GM21390 (cell line): ENCODE results near the gene SPTLC2.
A peak's percentile ranks its signal among the peaks of the same experiment; 100 is the strongest.
"Not testable (repeated sequence)": the region's sequence is repeated elsewhere in the genome, so short reads cannot be mapped to it uniquely, and the experiment has no call there.

Experiments used
- ATAC-seq: cut with Tn5 transposase; IDR thresholded peaks from one replicate; pipeline ENCODE4 v1.9.1; 2021; ENCODE audit not compliant: unreplicated experiment

Gene SPTLC2, protein sequence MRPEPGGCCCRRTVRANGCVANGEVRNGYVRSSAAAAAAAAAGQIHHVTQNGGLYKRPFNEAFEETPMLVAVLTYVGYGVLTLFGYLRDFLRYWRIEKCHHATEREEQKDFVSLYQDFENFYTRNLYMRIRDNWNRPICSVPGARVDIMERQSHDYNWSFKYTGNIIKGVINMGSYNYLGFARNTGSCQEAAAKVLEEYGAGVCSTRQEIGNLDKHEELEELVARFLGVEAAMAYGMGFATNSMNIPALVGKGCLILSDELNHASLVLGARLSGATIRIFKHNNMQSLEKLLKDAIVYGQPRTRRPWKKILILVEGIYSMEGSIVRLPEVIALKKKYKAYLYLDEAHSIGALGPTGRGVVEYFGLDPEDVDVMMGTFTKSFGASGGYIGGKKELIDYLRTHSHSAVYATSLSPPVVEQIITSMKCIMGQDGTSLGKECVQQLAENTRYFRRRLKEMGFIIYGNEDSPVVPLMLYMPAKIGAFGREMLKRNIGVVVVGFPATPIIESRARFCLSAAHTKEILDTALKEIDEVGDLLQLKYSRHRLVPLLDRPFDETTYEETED

DNA sequence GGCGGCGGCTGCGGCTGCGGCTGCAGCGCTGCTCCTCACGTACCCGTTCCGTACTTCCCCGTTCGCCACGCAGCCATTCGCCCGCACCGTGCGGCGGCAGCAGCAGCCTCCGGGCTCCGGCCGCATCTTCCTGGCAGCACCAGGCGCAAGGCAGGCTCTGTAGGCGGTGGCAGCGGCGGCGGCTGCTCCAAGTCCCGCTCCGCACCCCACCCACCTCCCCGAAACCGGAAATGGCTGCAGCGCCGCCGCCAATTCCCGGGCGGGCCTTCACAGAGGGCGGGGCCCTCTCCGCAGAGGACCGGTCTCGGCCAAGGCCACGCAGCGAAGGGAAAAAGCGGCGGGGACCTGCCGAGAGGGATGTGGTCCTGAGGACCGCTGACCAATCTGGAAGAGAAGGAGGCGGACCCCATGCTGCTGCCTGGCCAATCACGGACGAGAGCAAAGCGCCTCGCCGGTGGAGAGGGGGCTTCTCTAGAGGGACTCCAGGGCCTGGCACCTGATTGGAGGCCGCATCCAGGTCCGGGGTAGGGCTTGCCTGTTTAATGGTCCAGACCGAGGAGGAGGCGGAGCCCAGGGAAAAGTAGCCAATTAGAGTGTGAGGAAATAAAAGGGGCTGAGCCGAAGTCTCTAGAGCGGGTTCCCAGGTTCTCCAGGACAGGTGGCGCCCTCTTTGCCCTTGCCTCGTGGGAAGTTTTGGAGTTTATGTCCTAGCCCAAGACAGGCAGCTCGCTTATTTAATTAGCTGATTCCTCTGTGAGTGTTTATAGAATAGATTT, at the start of gene SPTLC2:
TSS of gene SPTLC2 (minus strand) at position 184 of the 776 bp plus-strand sequence. CDS start at position 126, 58 bp downstream.
- ATAC-seq, result peak; percentile 95

DNA sequence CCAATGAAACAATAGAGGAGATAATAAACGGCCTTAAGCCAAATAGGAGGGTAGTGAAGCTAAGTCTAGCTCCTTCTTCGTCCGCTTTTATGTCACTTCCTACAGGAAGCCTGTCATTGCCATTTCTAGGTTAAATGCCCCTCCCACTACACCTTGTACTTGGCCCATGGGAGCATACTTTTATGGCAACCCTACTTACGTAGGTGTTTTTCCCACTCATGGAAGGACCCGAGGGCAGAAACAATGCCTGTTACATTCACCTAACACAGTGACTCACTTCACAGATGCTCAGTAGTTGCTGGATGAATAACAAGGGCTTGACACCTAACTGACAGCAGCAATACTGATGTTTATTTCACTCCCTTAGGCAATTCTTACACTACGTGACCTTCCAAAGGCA, 46.9 kb upstream of the SPTLC2 start:
- no peak for ATAC-seq

DNA sequence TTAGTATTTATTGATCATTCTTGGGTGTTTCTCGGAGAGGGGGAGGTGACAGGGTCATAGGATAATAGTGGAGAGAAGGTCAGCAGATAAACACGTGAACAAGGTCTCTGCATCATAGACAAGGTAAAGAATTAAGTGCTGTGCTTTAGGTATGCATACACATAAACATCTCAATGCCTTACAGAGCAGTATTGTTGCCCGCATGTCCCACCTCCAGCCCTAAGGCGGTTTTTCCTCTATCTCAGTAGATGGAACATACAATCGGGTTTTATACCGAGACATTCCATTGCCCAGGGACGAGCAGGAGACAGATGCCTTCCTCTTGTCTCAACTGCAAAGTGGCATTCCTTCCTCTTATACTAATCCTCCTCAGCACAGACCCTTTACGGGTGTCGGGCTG, 45.1 kb upstream of the SPTLC2 start:
- ATAC-seq, result not testable (repeated sequence)

DNA sequence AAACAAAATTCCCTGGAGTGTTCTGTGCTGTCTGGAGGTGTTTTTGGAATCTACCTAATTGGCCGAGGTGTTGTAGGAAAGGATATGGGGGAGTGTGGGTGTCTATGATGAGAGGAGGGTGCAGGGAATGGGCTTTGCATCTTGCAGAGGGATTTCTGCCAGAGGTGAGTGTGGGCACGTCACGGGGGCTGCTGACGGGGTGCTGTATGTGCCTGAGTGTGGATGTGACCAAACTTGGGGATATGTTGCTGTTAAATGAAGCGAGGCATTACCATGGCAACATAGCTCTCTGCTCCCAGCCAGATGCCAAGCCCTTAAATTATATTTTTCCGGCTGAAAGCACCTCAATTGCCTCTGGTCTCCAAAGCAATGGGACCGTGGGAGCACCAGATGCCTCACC, 44.3 kb upstream of the SPTLC2 start:
- no peak for ATAC-seq

DNA sequence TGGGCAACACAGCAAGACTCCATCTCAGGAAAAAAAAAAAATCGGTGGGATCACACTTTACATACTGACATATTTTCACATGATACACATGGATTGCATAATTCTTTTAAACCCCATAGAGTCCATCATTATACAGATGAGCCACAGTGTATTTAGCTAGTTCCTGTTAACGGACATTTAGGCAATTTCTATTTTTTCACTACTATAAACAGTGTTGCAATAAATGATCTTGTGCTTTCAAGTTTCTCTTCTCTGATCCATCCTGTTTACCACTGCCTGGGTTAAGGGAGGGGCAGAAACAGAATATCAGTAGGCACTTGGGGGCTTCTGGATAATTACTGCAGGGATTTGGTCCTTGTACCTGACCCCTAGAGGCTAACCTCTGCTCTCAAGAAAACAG, 43.4 kb upstream of the SPTLC2 start:
- no peak for ATAC-seq

DNA sequence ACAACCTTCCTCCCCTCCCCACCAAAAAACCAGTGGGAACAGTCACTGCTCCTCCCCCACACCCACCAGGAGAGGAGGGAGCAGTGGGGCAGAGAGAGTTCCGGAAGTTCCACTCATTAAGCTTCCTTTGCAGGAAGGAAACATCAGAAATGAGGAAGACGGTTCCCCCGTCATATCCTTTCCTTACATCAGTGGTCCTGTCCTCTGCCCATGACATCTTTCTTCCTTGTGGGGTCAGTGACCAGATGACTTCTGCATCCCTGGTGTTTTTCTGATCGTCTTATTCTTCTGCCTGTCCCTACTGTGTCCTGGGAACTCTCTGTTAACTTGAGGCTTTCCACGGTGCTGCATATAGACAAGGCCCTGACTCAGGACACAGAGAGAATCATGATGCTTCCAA, 40.8 kb upstream of the SPTLC2 start:
- ATAC-seq, result no peak

DNA sequence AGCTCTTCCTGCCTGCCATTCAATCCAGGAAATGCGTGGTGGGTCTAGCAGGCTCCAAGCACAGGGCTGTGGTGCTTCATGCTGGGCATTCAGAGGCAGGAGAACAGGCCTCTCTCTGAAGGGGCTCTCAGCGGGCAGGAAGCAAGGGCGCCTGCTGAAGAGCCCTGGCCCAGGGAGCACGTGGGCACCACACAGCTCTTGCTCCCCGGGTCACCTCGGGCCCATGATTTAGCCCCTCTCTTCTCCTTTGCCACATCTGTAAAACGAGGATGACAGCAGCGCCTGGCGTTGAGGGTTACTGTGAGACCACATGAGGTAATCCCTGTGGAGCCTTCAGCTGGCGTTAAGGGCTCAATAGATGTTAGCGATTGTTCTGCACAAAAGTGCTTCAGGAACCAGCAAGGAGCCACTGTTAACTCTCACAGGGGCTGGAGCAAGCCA, 37.6 kb upstream of the SPTLC2 start:
- ATAC-seq, result no peak

DNA sequence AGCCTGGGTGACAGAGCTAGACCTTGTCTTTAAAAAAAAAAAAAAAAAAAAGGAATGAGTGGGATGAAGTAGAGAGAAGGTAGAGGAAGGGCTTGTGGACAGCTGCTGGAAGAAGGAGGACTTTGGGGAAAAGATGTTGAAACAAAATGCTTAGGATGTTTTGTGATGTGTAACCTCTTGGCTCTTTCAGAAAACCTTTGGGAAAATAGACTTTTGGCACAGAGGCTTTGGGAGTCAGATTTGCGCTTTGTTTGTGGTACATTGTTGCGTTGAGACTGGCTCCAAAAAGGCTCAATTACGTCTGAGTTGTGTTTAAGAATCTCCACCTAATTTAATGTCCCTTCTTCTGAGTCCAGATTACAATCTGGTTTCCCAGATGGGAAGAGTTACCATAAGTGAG, 32.9 kb upstream of the SPTLC2 start:
- ATAC-seq, result no peak

DNA sequence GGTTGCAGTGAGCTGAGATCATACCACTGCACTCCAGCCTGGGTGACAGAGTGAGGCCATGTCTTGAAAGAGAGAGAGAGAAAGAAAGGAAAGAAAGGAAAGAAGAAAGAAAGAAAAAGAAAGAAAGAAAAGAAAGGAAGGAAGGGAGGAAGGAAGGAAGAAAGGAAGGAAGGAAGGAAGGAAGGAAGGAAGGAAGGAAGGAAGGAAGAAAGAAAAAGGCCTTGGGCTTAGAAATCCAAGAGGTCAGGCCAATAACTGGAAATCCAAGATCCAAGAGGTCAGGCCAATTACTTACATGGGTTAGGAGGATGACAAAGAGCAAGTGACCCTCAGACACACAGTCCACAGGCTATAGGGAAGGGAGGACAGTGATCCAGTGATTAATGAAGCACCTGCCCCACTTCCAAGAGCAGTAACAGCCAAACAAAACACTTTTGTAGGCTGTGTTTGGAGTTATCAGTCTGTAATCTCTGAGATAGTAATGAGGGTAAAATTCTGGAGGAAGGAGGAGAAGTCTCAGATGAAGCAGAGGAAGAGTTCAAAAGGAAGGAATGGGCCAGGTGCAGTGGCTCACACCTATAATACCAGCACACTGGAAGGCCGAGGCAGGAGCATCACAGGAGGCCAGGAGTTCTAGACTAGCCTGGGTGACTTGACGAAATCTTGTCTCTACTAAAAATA, 32.2 kb upstream of the SPTLC2 start:
- ATAC-seq, result no peak

DNA sequence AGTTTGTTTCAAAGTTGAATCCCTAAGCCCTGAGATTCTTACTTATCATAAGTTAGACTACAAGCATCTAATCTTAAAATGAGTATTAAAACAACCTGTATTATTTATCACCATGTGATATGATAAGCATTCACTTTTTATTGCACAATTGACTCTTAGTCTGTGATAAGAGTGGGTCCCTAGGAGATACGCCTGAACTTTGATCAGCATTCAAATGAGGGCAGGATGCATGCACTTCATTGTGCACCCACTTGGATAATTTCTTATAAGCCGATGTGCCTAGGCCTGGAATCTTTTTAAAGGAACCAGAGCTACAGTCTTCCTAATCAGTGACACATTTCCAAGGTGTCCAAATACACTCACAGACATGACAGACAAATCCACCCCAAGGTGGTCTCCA, 31.4 kb upstream of the SPTLC2 start:
- no peak for ATAC-seq

DNA sequence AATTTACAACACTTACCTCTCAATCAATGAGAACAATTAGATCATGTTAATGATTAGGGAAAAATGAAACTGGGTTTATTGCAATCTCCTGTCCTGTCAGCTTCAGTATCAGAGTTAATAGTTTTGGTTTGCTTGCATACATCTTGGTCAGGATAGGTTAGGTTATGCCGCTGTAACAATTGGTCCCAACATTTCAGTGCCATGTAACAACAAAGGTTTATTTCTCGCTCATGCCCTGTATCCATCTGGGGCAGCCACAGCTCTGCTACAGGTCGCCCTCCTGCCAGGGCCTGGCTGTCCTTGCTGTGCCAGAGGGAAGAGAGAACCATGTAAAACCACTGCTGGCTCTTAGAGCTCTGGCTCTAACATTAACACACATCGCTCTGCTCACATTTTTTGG, 30.5 kb upstream of the SPTLC2 start:
- no peak for ATAC-seq

DNA sequence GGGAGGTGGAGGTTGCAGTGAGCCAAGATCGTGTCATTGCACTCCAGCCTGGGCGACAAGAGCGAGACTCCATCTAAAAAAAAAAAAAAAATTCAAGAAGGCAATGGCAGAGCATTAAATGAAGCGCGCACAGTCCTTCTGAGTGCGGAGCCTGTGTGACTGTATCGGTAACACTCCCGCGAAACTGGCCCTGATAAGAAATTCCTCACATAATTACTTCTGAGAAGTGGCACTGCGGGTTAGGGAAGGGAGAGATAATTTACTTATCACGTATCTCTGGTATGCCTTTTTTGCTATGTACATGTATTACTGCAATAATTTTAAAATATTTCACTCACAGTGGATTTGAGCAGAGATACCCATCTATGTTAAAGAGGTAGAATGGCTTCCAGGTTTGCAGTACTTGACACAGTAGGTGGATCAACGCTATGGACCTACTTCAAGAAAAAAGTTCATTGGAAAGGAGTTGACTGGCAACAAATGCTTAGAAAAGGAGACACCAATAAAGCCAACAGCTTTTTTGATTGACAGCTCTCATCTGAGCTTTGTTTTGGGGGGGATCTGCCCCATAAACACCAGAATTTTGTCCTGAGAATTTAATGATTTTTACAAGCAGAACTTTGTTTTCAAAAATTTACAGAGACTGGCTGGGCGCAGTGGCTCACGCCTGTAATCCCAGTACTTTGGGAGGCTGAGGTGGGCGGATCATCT, 29.2 kb upstream of the SPTLC2 start:
- ATAC-seq, result no peak

DNA sequence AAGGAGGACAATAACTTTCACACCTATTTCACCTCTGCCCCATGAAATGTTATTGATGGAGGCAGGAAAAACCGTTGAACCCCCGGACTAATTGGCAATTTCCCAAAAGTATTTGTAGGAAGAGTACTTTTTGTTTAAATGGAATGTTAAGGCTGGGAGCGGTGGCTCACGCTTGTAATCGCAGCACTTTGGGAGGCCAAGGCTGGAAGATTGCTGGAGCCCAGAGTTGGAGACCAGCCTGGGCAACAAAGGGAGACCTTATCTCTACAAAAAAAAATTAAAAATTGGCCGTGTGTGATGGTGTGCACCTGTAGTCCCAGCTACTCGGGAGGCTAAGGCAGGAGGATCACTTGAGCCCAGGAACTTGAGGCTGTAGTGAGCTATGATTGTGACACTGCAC, 26.0 kb upstream of the SPTLC2 start:
- ATAC-seq, result no peak

DNA sequence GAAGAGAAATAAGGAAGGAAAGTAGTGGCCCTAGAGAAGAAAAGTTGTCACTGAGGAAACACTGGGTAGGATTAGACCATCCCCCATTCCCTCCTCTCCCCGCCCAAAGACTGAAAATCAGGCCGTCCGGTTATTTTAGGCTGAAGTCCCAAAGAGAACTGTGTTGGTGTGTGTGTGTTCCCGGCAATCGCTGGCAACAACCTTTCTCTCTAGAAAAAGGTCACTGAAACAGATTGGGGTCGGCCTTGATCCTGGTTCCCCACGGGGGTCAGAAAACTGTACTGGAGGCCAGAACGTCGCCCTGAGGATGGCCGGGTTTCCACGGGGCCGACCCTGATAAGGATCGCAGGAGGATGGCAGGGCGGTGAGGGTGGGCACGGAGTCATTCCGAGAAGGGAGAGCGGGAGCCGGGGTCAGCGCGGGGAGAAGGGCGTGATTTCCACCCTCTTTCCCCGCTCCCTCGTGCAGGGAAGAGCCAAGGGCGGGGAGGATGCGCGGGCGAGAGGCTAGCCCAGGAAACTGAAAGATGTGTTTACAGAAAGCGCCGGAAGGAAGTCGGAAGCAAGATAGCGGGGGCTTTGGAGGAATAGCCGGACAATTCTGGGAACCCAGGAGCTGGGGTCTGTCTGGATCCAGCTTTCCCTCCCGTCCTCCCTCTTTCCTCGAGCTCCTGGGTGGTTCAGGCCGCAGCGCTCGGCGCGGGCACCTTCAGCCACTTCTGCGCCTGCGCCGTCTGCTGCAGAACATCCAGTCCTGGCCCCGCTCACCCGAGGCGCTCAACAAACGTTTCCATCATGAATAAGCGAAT, 25.3 kb upstream of the SPTLC2 start:
- peak; percentile 75 for ATAC-seq

DNA sequence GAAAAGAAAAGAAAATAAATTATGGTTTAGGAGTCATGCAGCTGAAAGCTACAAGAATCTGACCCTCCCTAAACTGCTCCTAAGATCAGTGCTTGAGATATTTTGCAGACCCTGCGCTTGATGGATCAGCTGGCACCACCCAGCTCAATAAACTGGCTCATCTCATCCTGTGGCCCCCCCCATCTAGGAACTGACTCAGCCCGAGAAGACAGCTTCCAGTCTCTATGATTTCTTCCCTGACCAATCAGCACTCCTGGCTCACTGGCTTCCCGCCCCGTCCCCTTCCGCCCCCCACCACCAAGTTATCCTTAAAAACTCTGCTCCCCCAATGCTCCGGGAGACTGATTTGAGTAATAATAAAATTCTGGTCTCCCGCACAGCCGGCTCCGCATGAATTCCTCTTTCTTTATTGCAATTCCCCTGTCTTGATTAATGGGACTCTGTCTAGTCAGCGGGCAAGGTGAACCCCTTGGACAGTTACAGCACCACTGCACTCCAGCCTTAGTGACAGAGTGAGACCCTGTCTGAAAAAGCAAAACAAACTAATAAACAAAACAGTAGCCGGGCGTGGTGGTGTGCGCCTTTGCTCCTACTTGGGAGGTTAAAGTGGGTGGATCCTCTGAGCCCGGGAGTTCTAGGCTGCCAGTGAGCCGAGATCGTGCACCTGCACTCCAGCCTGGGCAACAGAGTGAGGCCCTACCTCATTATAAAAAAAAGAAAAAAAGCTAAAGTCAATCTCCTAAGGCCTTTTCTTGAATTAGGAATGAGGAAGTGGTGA, 24.5 kb upstream of the SPTLC2 start:
- peak; percentile 33 for ATAC-seq

DNA sequence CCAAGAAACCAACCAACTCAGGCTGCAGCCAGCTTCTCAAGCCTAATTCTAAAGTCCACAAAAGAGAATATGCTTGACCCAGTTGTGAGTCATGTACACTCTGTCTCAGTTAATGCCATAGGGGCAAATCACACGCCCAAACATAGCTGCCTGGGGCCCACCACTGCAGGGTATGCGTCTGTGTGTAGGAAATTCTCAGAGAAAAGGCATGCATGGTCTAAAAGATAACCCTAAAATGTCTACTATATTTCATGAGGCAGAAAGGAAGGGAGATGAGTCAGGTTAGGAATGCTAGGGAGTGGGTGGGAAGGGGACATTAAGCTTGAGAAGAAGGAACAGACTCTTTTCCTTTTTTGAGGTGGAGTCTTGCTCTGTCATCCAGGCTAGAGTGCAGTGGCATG, 22.3 kb upstream of the SPTLC2 start:
- no peak for ATAC-seq

DNA sequence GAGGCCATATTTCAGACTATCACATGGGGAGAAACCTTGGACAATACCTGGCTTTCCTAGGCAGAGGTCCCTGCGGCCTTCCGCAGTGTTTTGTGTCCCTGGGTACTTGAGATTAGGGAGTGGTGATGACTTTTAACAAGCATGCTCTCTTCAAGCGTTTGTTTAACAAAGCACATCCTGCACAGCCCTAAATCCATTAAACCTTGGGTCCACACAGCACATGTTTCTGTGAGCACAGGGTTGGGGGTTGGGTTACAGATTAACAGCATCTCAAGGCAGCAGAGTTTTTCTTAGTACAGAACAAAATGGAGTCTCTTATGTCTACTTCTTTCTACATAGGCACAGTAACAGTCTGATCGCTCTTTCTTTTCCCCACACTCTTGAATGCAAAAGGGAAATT, 19.4 kb upstream of the SPTLC2 start:
- ATAC-seq, result not testable (repeated sequence)

DNA sequence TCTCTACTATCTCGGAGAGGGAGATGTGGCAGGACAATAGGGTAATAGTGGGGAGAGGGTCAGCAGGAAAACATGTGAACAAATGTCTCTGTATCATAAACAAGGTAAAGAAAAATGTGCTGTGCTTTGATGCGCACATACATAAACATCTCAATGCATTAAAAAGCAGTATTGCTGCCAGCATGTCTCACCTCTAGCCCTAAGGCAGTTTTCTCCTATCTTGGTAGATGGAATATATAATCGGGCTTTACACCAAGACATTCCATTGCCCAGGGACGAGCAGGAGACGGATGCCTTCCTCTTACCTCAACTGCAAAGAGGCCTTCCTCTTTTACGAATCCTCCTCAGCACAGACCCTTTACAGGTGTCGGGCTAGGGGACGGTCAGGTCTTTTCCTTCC, 19.0 kb upstream of the SPTLC2 start:
- not testable (repeated sequence) for ATAC-seq

DNA sequence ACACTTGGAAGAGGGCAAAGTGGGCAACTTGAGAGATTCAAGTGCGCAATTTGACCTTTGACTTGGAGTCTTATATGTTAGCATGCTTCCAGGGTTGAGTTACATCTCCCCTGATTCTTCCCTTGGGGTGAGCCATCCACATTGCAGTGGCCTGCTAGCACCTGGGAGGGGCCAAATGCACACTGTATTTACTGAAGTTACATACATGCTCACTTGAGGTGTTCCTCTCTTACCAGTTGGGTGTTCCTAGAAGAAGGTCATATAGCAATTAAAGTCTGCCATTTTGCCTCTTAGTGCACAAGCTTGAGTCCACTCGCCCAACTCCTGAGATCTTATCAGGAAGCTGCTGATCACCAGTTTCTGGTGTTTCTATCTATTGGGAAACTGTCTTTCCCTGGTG, 13.7 kb upstream of the SPTLC2 start:
- ATAC-seq, result no peak
